Keratinocyte (primary cell): ENCODE measurements around the gene RITA1. TPM values are rescaled to one million over a fixed set of nuclear protein-coding genes. Genes with fewer than 3 reads are reported as not detected.

ENCODE experiments used
- DNase-seq: peaks from one replicate; pipeline ENCODE4 v3.0.0-alpha.2; 2011; ENCODE audit warnings: low read depth, missing footprints, low spot score
- FAIRE-seq: peaks from 2 replicates; lab custom pipeline; 2011; peaks lifted over from hg19 to GRCh38; lab: Jason Lieb, UNC
- H2AFZ ChIP-seq: 2 replicates; pipeline ENCODE4 v1.6.0; 2012; ENCODE audit warnings: low read length, control low read depth, inconsistent platforms; ENCODE audit not compliant: control insufficient read depth
- H3K27ac ChIP-seq: 2 replicates; pipeline ENCODE4 v1.5.1; 2011; ENCODE audit warnings: low read length; ENCODE audit not compliant: control insufficient read depth, insufficient read depth
- H3K27me3 ChIP-seq: 3 replicates; pipeline ENCODE4 v1.6.0; 2011; ENCODE audit warnings: low read length; ENCODE audit not compliant: control insufficient read depth, insufficient read depth; ENCODE audit errors: extremely low read depth
- H3K36me3 ChIP-seq, 2 experiments: 2 replicates in 1 of 2; 3 replicates in 1 of 2; pipeline ENCODE4 v1.5.1; 2011; ENCODE audit warnings: low read length in 2 of 2, mild to moderate bottlenecking in 1 of 2; ENCODE audit not compliant: control insufficient read depth in 2 of 2, insufficient read depth in 2 of 2; ENCODE audit errors: extremely low read depth in 1 of 2
- H3K4me1 ChIP-seq: 3 replicates; pipeline ENCODE4 v1.5.1; 2011; ENCODE audit warnings: low read length; ENCODE audit not compliant: control insufficient read depth, insufficient read depth; ENCODE audit errors: extremely low read depth
- H3K4me2 ChIP-seq: 3 replicates; pipeline ENCODE4 v1.6.0; 2011; ENCODE audit warnings: low read depth, low read length; ENCODE audit not compliant: control insufficient read depth, insufficient read depth; ENCODE audit errors: extremely low read depth
- H3K4me3 ChIP-seq, 3 experiments: fragments of 200-600 bp in 1 of 3; sonication (generic) in 1 of 3; 2 replicates in 2 of 3; 3 replicates in 1 of 3; pipeline ENCODE4 v1.5.1; 2011 to 2016; ENCODE audit warnings: low read length in 3 of 3, mild to moderate bottlenecking in 3 of 3, control low read depth in 2 of 3, inconsistent platforms in 1 of 3, low read depth in 1 of 3, mixed read lengths in 1 of 3, mixed run types in 1 of 3, moderate library complexity in 1 of 3; ENCODE audit not compliant: control insufficient read depth in 2 of 3, insufficient read depth in 2 of 3; ENCODE audit errors: extremely low read depth in 1 of 3
- H3K79me2 ChIP-seq: 2 replicates; pipeline ENCODE4 v1.6.0; 2012; ENCODE audit warnings: low read length; ENCODE audit not compliant: control insufficient read depth, insufficient read depth
- H3K9ac ChIP-seq: 3 replicates; pipeline ENCODE4 v1.6.0; 2011; ENCODE audit warnings: low read length; ENCODE audit not compliant: control insufficient read depth, insufficient read depth; ENCODE audit errors: extremely low read depth
- H3K9me1 ChIP-seq: 3 replicates; pipeline ENCODE4 v1.6.0; 2011; ENCODE audit warnings: low read length; ENCODE audit not compliant: control insufficient read depth, insufficient read depth; ENCODE audit errors: extremely low read depth
- H3K9me3 ChIP-seq: 2 replicates; pipeline ENCODE4 v1.5.1; 2012; ENCODE audit warnings: low read depth, low read length; ENCODE audit not compliant: control insufficient read depth
- H4K20me1 ChIP-seq: 3 replicates; pipeline ENCODE4 v1.6.0; 2011; ENCODE audit warnings: low read length; ENCODE audit not compliant: control insufficient read depth, insufficient read depth; ENCODE audit errors: extremely low read depth
- CTCF ChIP-seq, 3 experiments: IDR thresholded peaks in 1 of 3; conservative IDR thresholded peaks in 1 of 3; optimal IDR thresholded peaks in 1 of 3; 2 replicates in 2 of 3; 3 replicates in 1 of 3; pipeline versions ENCODE3 to v1.5.1; 2011; ENCODE audit warnings: low read length in 3 of 3, mild to moderate bottlenecking in 3 of 3, moderate library complexity in 2 of 3, control low read depth in 1 of 3, inconsistent platforms in 1 of 3; ENCODE audit not compliant: insufficient read depth in 2 of 3; ENCODE audit errors: extremely low read depth in 1 of 3
- EZH2 ChIP-seq: IDR thresholded peaks from one replicate; pipeline ENCODE4 v1.6.1; 2012; ENCODE audit warnings: inconsistent platforms, mild to moderate bottlenecking, low read length, moderate library complexity
- dilution Hi-C: fragments of 300-500 bp; cut with MboI; formaldehyde crosslinking; loops from one replicate; pipeline ENCODE4 v1.7.0; 2020; ENCODE audit warnings: low sequenced_read_pairs; ENCODE audit not compliant: extremely low pct_ligation_motif_present
- polyA plus RNA-seq, 5 experiments: library from polyadenylated mRNA; depleted of rRNA in 3 of 5; stranded (reverse) in 3 of 5; stranded (forward) in 1 of 5; unstranded in 1 of 5; fragments of >200 nt; gene quantifications; 1 replicate in 1 of 5; 2 replicates in 3 of 5; 3 replicates in 1 of 5; pipeline versions ENCODE4 v1.2.1 to v1.2.3, GENCODE V29; 2011 to 2012; ENCODE audit warnings: missing spikeins in 2 of 5, low read depth in 1 of 5, low replicate concordance in 1 of 5

RITA1 gene
- polyA plus RNA-seq, 1 donor (not counting 4 experiments of a cell fraction or from before 2014, with no cell fraction given): 11.8 TPM

- FAIRE-seq: no peak
- Histone ChIP-seq H3K27me3 (no peaks in the 10 kb centered on the region), H3K27ac (no peak overlapping the region), H4K20me1 (no peaks in the 10 kb centered on the region), H3K9ac (peak overlapping the region; percentile 98), H3K4me3 (peak overlapping the region in 1 of 3 experiments; percentile 77), H3K9me3 (no peaks in the 10 kb centered on the region), H3K36me3 (peaks cover 3 to 13% of the 10 kb centered on the region in 2 experiments), H3K4me2 (peak overlapping the region; percentile 96), H3K4me1 (peaks cover 14% of the 10 kb centered on the region), H3K79me2 (peaks cover 40% of the 10 kb centered on the region), H2AFZ (no peak overlapping the region), H3K9me1 (no peaks in the 10 kb centered on the region)
- TF ChIP-seq CTCF (optimal IDR thresholded peaks at IDR 0.05 in 1 of 3, IDR thresholded peaks at IDR 0.05 in 1 of 3, conservative IDR thresholded peaks at IDR 0.05 in 1 of 3; ENCODE audit: extremely low read depth in 1 of 3, insufficient read depth in 2 of 3, low read length in 3 of 3): no peak
- no peak for TF ChIP-seq EZH2
- dilution Hi-C loops: no loop called here
- no peak for DNase-seq
Measured at GRCh38 chr12:113186666-113187325, 1.3 kb downstream of the RITA1 start.

GRCh38 chr12:113189361-113189760 lies 3.8 kb downstream of the RITA1 start:
- no peak for DNase-seq
- no peak overlapping the region for H3K9ac ChIP-seq
- H3K4me1 ChIP-seq: peaks cover 17% of the 10 kb centered on the region
- no peak overlapping the region for H3K27ac ChIP-seq
- TF ChIP-seq CTCF (optimal IDR thresholded peaks at IDR 0.05 in 1 of 3, IDR thresholded peaks at IDR 0.05 in 1 of 3, conservative IDR thresholded peaks at IDR 0.05 in 1 of 3; ENCODE audit: extremely low read depth in 1 of 3, insufficient read depth in 2 of 3, low read length in 3 of 3) (no peak), EZH2 (no peak)
- no peak overlapping the region for H3K4me3 ChIP-seq
- H3K4me2 ChIP-seq: no peak overlapping the region
- H3K9me3 ChIP-seq: no peaks in the 10 kb centered on the region
- H4K20me1 ChIP-seq: no peaks in the 10 kb centered on the region
- H3K36me3 ChIP-seq: peaks cover 2 to 16% of the 10 kb centered on the region in 2 experiments
- dilution Hi-C loops: no loop called here
- no peak overlapping the region for H2AFZ ChIP-seq
- no peak for FAIRE-seq
- H3K79me2 ChIP-seq: peaks cover 15% of the 10 kb centered on the region
- no peaks in the 10 kb centered on the region for H3K27me3 ChIP-seq
- no peaks in the 10 kb centered on the region for H3K9me1 ChIP-seq
